ENCODE data around the gene USP46. TPM values are rescaled to one million over a fixed set of nuclear protein-coding genes. Genes with fewer than 3 reads are reported as not detected.

The USP46 gene
- total RNA-seq, 1 donor from 2014 or later, result 51.2 TPM

DNA sequence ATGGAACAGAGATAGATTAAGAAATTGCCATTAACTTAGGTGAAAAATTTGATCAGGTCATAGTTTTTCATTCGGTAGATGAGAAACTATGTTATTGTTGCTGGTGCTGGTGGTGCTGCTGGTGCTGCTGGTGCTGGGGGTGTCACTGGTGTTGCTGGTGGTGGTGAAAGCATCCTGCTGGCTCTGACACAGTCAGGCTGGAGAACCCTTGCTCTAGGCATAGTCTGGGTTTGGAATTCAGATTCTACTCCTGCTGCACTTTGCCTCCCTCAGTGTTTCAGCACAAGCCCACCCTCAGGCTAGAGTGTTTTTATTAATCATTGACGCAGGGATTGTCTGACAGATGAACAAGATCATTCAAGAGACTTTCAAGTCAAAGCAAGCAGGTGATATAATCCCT, 80.2 kb downstream of the USP46 start:
- Mint-ChIP-seq H3K27ac (ENCODE audit: unreplicated experiment) (no peak overlapping the region), H3K27me3 (ENCODE audit: low read depth, unreplicated experiment) (no peaks in the 10 kb centered on the region), H3K4me3 (ENCODE audit: unreplicated experiment) (no peak overlapping the region), H3K36me3 (ENCODE audit: low read depth, unreplicated experiment) (no peaks in the 10 kb centered on the region), H3K9me3 (ENCODE audit: unreplicated experiment) (no peaks in the 10 kb centered on the region), H3K4me1 (ENCODE audit: low read depth, unreplicated experiment) (peaks cover 13% of the 10 kb centered on the region)
- Histone ChIP-seq H4K20me1 (ENCODE audit: insufficient read depth, low read length) (no peaks in the 10 kb centered on the region), H3K4me1 (ENCODE audit: insufficient read depth, low read length) (no peaks in the 10 kb centered on the region), H3K79me2 (ENCODE audit: insufficient read depth, low read length) (no peaks in the 10 kb centered on the region), H3K9me3 (ENCODE audit: insufficient read depth, low read depth, low read length) (no peaks in the 10 kb centered on the region), H3K4me3 (ENCODE audit: insufficient read depth, low read depth, low read length) (no peak overlapping the region), H2AFZ (ENCODE audit: low read depth, low read length) (no peak overlapping the region), H3K4me2 (ENCODE audit: low read length) (no peak overlapping the region), H3K36me3 (ENCODE audit: insufficient read depth, low read length) (no peaks in the 10 kb centered on the region), H3K9ac (ENCODE audit: low read length) (no peak overlapping the region), H3K27ac (ENCODE audit: low read depth, low read length) (no peak overlapping the region), H3K27me3 (ENCODE audit: insufficient read depth, low read length) (no peaks in the 10 kb centered on the region)
- FAIRE-seq (no peak), DNase-seq (ENCODE audit: low read depth) (no peak)
- TF ChIP-seq EZH2 (IDR thresholded peaks at IDR 0.05; ENCODE audit: insufficient read depth, low read length), result no peak
- TF ChIP-seq, protein P1, sequence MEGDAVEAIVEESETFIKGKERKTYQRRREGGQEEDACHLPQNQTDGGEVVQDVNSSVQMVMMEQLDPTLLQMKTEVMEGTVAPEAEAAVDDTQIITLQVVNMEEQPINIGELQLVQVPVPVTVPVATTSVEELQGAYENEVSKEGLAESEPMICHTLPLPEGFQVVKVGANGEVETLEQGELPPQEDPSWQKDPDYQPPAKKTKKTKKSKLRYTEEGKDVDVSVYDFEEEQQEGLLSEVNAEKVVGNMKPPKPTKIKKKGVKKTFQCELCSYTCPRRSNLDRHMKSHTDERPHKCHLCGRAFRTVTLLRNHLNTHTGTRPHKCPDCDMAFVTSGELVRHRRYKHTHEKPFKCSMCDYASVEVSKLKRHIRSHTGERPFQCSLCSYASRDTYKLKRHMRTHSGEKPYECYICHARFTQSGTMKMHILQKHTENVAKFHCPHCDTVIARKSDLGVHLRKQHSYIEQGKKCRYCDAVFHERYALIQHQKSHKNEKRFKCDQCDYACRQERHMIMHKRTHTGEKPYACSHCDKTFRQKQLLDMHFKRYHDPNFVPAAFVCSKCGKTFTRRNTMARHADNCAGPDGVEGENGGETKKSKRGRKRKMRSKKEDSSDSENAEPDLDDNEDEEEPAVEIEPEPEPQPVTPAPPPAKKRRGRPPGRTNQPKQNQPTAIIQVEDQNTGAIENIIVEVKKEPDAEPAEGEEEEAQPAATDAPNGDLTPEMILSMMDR (IDR thresholded peaks at IDR 0.05; ENCODE audit: insufficient read depth, low read depth, low read length), result no peak

DNA sequence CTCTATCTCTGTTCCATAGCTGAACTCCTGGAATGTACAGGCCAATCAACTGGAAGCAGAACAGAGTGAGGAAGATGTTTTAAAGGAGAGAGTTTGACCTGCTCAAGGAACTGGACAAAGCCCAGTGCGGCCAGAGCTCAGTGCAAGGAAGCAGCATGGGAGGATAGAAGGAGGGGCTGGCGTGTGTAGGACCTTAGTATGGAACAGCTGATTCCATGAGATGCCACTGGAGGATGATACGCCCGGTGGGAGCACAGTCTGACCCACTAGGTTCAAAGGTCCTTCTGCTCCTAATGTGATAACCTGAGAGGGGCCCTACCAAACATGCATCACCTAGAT, 81.5 kb downstream of the USP46 start:
- Histone ChIP-seq H3K4me1 (ENCODE audit: insufficient read depth, low read length) (peaks cover 11% of the 10 kb centered on the region), H3K27me3 (ENCODE audit: insufficient read depth, low read length) (no peaks in the 10 kb centered on the region), H3K4me3 (ENCODE audit: insufficient read depth, low read depth, low read length) (no peak overlapping the region), H2AFZ (ENCODE audit: low read depth, low read length) (no peak overlapping the region), H3K9me3 (ENCODE audit: insufficient read depth, low read depth, low read length) (no peaks in the 10 kb centered on the region), H4K20me1 (ENCODE audit: insufficient read depth, low read length) (no peaks in the 10 kb centered on the region), H3K27ac (ENCODE audit: low read depth, low read length) (no peak overlapping the region), H3K4me2 (ENCODE audit: low read length) (no peak overlapping the region), H3K9ac (ENCODE audit: low read length) (no peak overlapping the region), H3K36me3 (ENCODE audit: insufficient read depth, low read length) (no peaks in the 10 kb centered on the region), H3K79me2 (ENCODE audit: insufficient read depth, low read length) (no peaks in the 10 kb centered on the region)
- Mint-ChIP-seq H3K4me3 (ENCODE audit: unreplicated experiment) (no peak overlapping the region), H3K36me3 (ENCODE audit: low read depth, unreplicated experiment) (peaks cover 3% of the 10 kb centered on the region), H3K27ac (ENCODE audit: unreplicated experiment) (no peak overlapping the region), H3K27me3 (ENCODE audit: low read depth, unreplicated experiment) (no peaks in the 10 kb centered on the region), H3K9me3 (ENCODE audit: unreplicated experiment) (no peaks in the 10 kb centered on the region), H3K4me1 (ENCODE audit: low read depth, unreplicated experiment) (peaks cover 22% of the 10 kb centered on the region)
- TF ChIP-seq, protein P1 (IDR thresholded peaks at IDR 0.05; ENCODE audit: insufficient read depth, low read depth, low read length), result no peak
- TF ChIP-seq EZH2 (IDR thresholded peaks at IDR 0.05; ENCODE audit: insufficient read depth, low read length), result no peak
- DNase-seq (ENCODE audit: low read depth) (no peak), FAIRE-seq (no peak)

DNA sequence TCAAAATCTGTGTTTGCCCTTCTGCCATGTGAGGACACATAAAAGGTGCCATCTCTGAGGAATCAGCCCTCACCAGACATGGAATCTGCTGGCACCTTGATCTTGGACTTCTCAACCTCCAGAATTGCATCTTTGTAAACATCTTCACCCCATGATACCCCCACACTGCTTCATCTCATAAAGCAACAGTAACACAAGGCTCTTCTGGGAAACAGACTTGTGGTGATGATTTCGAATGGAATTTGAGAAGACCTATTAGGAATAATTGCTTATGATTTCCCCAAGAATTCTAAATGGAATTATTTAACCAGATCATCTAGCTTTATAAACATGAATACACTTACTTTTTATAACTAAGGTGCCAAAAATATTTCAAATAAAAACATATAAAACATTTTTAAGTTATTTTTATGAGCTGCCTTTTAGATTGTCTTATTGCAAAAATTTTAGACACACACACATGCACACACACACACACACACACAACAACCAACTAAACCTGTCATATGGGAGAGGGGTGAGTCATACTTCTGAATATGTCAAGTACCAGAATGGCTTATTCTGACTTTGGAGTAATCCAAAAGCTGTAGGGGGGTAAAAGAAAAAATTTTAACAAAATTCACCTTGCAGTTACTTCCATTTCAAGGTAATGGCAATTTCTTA, 82.0 kb downstream of the USP46 start:
- Histone ChIP-seq H3K9me3 (ENCODE audit: insufficient read depth, low read depth, low read length) (no peaks in the 10 kb centered on the region), H4K20me1 (ENCODE audit: insufficient read depth, low read length) (no peaks in the 10 kb centered on the region), H3K36me3 (ENCODE audit: insufficient read depth, low read length) (no peaks in the 10 kb centered on the region), H3K27ac (ENCODE audit: low read depth, low read length) (no peak overlapping the region), H3K4me1 (ENCODE audit: insufficient read depth, low read length) (peaks cover 11% of the 10 kb centered on the region), H3K27me3 (ENCODE audit: insufficient read depth, low read length) (no peaks in the 10 kb centered on the region), H3K4me2 (ENCODE audit: low read length) (no peak overlapping the region), H2AFZ (ENCODE audit: low read depth, low read length) (no peak overlapping the region), H3K9ac (ENCODE audit: low read length) (no peak overlapping the region), H3K4me3 (ENCODE audit: insufficient read depth, low read depth, low read length) (no peak overlapping the region), H3K79me2 (ENCODE audit: insufficient read depth, low read length) (no peaks in the 10 kb centered on the region)
- no peaks in the 10 kb centered on the region for H3K27me3 Mint-ChIP-seq (ENCODE audit: low read depth, unreplicated experiment)
- FAIRE-seq (no peak), DNase-seq (ENCODE audit: low read depth) (peak; percentile 69)
- H3K36me3 Mint-ChIP-seq (ENCODE audit: low read depth, unreplicated experiment), result peaks cover 3% of the 10 kb centered on the region
- H3K27ac Mint-ChIP-seq (ENCODE audit: unreplicated experiment), result no peak overlapping the region
- peaks cover 26% of the 10 kb centered on the region for H3K4me1 Mint-ChIP-seq (ENCODE audit: low read depth, unreplicated experiment)
- no peak overlapping the region for H3K4me3 Mint-ChIP-seq (ENCODE audit: unreplicated experiment)
- TF ChIP-seq, protein P1 (IDR thresholded peaks at IDR 0.05; ENCODE audit: insufficient read depth, low read depth, low read length), result no peak
- TF ChIP-seq EZH2 (IDR thresholded peaks at IDR 0.05; ENCODE audit: insufficient read depth, low read length), result no peak
- H3K9me3 Mint-ChIP-seq (ENCODE audit: unreplicated experiment), result no peaks in the 10 kb centered on the region

Data from astrocyte (in vitro differentiated cells and primary cell).